ENCODE measurements around the gene EPN2.

DNA sequence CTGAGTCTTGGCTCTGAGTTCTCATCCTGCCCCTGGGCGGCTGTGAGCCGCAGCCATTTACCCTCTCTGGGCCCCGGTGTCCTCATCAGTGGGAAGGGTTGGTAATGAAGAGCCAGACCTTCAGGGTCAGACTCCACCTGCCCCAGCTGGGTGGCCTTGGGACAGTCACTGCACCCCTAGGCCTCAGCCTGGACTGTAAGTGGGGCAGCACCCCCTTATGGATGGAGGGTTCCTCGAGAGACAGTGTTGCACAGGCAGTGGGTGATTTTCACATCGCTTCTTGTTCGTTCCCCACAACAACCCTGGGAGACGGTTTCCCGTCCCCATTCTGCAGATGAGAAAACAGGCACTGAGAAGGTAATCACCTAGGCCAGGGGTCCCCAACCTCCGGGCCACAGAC is 64.8 kb downstream of the EPN2 start:
- TF ChIP-seq, protein P1, sequence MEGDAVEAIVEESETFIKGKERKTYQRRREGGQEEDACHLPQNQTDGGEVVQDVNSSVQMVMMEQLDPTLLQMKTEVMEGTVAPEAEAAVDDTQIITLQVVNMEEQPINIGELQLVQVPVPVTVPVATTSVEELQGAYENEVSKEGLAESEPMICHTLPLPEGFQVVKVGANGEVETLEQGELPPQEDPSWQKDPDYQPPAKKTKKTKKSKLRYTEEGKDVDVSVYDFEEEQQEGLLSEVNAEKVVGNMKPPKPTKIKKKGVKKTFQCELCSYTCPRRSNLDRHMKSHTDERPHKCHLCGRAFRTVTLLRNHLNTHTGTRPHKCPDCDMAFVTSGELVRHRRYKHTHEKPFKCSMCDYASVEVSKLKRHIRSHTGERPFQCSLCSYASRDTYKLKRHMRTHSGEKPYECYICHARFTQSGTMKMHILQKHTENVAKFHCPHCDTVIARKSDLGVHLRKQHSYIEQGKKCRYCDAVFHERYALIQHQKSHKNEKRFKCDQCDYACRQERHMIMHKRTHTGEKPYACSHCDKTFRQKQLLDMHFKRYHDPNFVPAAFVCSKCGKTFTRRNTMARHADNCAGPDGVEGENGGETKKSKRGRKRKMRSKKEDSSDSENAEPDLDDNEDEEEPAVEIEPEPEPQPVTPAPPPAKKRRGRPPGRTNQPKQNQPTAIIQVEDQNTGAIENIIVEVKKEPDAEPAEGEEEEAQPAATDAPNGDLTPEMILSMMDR (IDR thresholded peaks at IDR 0.05), result no peak
- TF ChIP-seq FOXJ3 (CRISPR knock-in tag; IDR thresholded peaks at IDR 0.05) (no peak), POLR2AphosphoS5 (IDR thresholded peaks at IDR 0.05; ENCODE audit: low read depth, low read length) (no peak), ZBTB33 (IDR thresholded peaks at IDR 0.05; ENCODE audit: borderline replicate concordance, low read depth) (no peak), GATA2 (CRISPR knock-in tag; IDR thresholded peaks at IDR 0.05) (no peak), REST (IDR thresholded peaks at IDR 0.05; ENCODE audit: low read depth, low read length) (no peak), MAX (IDR thresholded peaks at IDR 0.05; ENCODE audit: low read depth) (no peak), RFX5 (IDR thresholded peaks at IDR 0.05; ENCODE audit: low read length) (no peak), CHD2 (IDR thresholded peaks at IDR 0.05; ENCODE audit: low read length, partially characterized antibody) (no peak), RXRA (IDR thresholded peaks at IDR 0.05; ENCODE audit: borderline replicate concordance, low read depth) (no peak), EP300 (IDR thresholded peaks at IDR 0.05; ENCODE audit: borderline replicate concordance in 1 of 2, low read depth in 1 of 2, low read length in 1 of 2) (no peak)
- TF ChIP-seq, protein P2, sequence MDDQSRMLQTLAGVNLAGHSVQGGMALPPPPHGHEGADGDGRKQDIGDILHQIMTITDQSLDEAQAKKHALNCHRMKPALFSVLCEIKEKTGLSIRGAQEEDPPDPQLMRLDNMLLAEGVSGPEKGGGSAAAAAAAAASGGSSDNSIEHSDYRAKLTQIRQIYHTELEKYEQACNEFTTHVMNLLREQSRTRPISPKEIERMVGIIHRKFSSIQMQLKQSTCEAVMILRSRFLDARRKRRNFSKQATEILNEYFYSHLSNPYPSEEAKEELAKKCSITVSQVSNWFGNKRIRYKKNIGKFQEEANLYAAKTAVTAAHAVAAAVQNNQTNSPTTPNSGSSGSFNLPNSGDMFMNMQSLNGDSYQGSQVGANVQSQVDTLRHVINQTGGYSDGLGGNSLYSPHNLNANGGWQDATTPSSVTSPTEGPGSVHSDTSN (IDR thresholded peaks at IDR 0.05), result no peak

All from SK-N-SH (cell line).